LoVo (cell line): ENCODE data around the gene TGFBR3L.
"Not testable (repeated sequence)": the region's sequence is repeated elsewhere in the genome, so short reads cannot be mapped to it uniquely, and the experiment has no call there.

Source experiments
- DNase-seq: peaks from one replicate; pipeline ENCODE4 v3.0.0-alpha.2; 2016; ENCODE audit warnings: low spot score

Gene TGFBR3L

DNA sequence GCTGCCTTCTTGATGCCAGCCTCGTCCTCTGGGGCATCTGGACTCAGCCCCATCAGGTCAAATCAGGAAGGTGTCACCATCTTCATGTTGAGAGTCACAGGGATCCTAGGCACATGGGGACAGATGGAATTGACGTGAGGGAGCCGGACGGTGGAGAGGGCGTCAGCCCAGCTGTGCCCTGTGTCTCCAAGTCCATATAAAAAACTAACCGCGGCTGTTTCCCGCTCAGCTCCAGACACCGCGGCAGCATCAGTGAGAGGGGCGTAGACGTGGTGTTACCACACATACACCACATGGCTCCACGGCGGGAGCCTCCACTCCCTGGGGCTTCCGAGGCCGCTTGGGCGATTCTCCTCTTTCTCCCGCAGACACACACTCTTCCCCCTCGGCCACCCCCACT is 34.8 kb upstream of the TGFBR3L start:
- DNase-seq: no peak

DNA sequence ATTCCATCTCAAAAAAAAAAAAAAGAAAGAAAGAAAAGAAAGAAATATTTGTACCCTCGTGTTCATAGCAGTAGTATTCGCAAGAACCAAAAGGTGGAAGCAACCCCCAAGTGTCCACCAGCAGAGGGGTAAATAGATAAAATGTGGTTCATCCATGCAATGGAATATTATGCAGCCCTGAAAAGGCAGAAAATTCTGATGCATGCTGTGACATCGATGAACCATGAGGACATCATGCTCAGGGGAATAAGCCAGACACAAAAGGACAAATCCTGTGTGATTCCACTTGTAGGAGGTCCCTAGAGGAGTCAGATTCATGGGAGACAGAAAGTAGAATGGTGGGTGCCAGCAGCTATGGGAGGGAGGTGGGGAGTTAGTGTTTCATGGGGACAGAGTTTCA is 32.7 kb upstream of the TGFBR3L start:
- no peak for DNase-seq

DNA sequence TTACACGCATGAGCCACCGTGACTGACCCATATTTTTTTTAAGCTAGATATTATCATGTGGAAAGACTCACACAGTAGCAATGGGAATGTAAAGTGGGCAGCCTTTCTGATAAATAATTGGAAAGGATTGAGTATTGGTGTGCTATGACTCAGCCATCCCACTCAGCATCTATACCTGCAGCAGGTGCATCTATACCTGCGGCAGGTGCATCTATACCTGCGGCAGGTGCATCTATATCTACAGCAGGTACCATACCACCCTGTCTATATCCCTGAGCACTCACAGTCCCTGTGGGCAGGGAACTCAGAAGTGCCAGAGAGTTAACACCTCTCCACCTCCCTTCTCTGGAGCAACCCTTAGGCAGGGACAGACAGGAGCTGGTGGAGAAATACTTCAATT is 31.5 kb upstream of the TGFBR3L start:
- DNase-seq: no peak

DNA sequence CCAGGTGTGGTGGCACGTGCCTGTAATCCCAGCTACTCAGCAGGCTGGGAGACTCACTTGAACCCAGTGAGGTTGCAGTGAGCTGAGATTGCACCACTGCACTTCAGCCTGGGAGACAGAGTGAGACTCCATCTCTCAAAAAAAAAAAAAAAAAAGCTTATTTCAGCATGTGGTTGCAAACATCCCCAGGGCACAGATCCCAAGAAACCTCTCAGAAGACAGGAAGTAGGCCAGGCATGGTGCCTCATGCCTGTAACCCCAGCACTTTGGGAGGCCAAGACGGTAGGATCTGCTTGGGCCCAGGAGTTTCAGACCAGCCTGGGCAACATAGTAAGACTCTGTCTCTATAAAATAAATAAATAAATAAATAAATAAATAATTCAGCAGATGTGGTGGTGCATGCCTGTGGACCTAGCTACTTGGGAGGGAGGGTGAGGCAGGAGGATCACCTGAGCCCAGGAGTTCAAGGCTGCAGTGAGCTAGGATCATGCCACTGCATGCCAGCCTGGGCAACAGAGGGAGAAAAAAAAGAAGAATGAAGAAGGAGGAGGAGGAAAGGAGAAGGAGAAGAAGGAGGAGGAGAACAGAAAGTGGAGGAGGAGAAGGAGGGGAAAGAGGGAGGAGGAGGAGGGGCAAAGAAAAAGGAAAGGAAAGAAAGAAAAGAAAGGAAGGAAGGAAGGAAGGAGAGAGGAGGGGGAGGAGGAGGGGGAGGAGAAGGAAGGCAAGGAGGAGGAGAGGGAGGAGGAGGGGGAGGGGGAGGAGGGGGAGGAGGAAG is 30.6 kb upstream of the TGFBR3L start:
- no peak for DNase-seq

DNA sequence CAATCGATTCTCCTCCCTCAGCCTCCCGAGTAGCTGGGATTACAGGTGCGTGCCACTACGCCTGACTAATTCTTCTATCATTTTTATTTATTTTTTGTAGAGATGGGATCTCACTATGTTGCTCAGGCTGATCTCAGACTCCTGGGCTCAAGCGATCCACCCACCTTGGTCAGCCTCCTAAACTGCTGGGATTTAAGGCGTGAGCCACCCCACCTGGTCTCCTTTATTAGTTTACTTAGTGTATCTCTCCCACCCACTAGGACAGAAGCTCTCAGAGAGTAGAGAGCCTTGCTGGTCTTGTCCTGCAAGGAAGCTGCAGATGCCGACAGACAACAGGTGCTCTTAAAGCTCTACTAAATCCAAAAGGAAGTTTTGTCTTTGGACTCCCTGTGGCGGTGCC is 28.8 kb upstream of the TGFBR3L start:
- DNase-seq: no peak

DNA sequence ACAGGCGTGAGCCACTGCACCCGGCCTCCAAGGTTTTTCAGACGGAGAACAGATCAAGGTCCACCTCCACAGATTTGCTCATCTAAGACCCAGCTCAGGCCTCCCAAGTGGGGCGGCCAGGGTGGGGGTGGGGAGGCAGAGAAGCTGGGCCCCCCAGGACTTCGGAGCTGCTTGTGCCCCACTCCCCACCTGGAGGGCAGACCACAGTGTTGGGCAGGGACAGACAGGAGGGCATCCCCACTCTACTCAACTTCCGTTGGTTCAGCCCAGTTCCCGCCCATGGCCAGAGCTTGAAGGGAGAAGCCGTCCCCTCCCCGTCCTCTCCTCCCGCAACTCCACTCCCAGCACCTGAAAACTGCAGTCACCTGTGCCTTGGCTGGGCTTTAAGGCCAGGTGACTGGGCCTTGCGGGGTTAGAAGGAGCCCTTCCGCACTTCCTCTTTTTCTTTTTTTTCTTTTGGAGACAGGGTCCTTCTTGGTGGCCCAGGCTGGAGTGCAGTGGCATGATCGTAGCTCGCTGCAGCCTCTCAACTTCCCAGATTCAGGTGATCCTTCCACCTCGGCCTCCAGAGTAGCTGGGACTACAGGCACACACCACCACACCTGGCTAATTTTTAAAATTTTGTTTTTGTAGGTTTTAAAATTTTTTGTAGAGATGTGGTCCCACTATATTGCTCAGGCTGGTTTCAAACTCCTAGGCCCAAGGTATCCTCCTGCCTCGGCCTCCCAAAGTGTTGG is 27.1 kb upstream of the TGFBR3L start:
- DNase-seq: no peak

DNA sequence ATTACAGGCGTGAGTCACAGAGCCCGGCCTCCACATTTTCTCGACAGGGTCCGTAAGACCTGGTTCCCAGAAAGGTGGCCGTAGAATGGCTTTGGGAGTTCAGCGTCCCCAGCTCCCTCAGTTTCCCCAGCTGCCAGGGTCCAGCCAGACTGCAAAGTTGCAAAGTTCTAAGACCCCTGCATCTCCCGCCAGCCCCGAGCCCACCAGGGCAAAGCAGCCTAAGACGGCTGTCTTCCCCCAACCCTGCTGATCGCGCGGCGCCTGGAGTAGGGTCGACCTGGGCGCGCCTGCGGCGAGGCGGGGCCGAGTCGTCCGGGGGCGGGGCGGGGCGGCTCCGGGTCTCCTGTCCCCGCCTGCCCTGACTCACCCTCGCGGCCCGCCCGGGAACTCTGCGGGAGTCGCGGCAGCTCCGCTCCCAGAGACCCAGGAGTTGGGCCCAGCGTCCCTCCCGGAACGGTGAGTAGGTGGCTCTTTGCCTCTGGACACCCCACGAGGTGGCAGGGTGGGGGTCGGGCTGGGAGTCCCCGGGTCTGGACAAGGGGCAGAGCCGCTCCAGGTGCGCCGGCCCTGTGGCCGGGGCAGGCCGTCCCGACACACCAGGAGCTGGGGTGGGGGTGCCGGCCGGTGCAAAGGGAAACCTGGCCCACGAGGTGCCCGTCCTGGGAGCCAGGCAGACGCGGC is 26.3 kb upstream of the TGFBR3L start, which contains the start of gene LRRC8E:
Gene LRRC8E (plus strand): TSS at position 366 of the 681 bp plus-strand sequence. CDS start 7,094 bp downstream, outside the sequence.
- DNase-seq: peak; percentile 80

DNA sequence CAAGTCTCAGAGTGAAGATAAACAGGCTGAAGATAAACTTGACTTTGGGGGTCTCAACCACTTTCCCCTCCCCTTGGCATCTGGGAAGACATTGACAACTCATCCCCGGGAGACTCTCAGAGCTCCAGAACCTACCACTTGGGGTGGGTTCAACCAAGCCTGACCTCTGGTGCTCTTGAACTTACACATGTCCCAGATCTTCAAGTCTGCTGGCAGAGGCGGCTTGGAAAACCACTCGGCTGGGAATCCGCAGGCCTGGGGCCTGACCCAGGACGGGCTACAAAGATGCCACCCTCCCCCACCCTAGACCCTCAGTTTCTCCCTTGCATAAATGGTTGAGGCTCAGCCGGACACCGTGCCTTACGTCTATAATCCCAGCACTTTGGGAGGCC is 25.8 kb upstream of the TGFBR3L start:
- no peak for DNase-seq

DNA sequence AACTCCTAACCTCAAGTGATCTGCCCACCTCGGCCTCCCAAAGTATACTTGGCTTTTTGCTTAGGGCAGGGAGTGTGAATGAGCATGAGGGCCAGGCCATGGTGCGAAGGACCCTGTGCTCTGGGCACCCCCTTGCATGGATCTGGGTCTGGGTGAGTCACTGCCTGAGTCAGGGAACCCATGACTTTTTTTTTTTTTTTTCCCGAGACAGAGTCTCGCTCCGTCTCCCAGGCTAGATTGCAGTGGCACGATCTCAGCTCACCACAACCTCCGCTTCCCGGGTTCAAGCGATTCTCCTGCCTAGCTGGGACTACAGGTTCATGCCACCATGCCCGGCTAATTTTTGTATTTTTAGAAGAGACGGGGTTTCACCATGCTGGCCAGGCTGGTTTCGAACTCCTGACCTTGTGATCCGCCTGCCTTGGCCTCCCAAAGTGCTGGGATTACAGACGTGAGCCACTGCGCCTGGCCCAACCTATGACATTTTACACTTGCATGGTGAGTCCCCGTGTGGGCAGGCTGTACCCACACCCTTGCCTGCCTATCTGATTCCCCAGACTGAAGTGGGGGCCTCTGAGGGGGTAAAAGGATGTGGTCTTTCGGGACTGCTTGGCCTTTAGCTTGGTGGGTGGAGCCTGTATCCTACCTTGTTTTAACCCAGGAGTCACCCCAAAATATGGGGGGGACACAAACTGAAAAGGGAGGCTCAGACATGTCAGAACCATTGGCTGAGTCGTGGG is 21.1 kb upstream of the TGFBR3L start:
- DNase-seq: not testable (repeated sequence)

DNA sequence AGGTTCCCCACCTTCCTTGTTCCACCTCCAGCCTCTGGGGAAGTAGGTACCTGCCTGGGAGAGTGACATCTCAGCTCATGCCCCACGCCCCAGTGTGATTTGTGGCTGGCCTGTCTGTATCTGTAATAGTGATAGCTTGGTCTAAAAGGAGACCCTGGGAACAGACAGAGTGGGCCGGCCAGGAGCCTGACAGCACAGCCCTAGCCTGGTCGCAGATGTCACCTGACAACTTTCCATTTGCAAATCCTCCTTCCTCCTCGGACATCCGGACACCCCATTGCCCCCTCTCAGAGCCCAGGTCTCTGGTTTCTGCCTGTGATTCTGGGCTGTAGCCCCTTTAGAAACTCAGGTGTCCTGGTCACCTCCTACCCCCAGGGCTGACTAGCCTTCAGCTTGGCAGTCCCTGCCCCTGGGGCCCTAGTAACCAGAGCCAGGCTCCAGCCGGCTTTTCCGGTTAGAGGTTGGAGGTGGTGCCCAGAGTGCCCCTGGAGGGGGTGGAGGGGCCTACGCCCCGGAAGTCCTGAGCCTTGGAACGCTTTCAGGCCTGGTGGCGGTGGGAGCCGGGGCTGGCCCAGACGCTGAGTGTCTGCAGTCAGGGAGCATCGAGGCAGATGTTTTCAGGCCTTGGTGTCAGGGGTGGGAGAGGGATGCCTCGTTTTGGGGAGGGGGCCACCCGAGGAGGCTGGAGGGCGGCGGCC is 19.9 kb upstream of the TGFBR3L start:
- DNase-seq: no peak

DNA sequence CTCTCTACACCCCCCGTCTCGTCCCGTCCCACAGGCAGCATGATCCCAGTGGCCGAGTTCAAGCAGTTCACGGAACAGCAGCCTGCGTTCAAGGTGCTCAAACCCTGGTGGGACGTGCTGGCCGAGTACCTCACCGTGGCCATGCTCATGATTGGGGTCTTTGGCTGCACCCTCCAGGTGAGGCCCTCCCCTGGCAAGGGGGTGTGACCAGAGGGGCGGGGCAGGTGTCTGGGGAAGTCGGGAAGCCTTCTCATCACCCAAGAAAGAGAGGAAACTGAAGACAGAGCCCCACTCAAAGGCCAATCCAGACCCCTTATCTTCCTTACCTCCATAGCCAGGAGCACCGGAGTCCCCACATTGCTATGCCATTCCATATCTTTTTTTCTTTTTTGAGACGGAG is 19.1 kb upstream of the TGFBR3L start:
- no peak for DNase-seq

DNA sequence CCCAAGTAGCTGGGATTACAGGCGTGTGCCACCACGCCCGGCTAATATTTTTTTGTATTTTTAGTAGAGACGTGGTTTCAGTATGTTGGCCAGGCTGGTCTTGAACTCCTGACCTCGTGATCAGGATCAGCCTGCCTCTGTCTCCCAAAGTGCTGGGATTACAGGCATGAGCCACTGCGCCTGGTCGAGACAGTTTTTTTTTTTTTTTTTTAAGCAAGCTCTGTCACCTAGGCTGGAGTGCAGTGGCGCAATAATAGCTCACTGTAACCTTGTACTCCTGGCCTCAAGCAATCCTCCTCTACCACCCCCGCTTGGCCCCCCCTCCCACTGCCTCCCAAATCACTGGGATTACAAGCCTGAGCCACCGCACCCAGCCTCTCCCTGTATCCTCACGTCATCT is 17.3 kb upstream of the TGFBR3L start:
- no peak for DNase-seq

DNA sequence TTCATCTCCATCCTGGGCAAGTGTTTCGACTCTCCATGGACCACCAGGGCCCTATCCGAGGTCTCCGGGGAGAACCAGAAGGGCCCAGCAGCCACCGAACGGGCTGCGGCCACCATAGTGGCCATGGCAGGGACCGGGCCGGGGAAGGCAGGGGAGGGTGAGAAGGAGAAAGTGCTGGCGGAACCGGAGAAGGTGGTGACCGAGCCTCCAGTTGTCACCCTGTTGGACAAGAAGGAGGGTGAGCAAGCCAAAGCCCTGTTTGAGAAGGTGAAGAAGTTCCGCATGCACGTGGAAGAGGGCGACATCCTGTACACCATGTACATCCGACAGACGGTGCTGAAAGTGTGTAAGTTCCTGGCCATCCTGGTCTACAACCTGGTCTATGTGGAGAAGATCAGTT is 15.7 kb upstream of the TGFBR3L start:
- DNase-seq: no peak

DNA sequence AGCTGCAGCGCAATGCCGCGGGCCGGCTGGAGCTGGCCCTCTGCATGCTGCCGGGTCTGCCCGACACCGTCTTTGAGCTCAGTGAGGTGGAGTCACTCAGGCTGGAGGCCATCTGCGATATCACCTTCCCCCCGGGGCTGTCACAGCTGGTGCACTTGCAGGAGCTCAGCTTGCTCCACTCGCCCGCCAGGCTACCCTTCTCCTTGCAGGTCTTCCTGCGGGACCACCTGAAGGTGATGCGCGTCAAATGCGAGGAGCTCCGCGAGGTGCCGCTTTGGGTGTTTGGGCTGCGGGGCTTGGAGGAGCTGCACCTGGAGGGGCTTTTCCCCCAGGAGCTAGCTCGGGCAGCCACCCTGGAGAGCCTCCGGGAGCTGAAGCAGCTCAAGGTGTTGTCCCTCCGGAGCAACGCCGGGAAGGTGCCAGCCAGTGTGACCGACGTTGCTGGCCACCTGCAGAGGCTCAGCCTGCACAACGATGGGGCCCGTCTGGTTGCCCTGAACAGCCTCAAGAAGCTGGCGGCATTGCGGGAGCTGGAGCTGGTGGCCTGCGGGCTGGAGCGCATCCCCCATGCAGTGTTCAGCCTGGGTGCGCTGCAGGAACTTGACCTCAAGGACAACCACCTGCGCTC is 14.8 kb upstream of the TGFBR3L start:
- DNase-seq: no peak

DNA sequence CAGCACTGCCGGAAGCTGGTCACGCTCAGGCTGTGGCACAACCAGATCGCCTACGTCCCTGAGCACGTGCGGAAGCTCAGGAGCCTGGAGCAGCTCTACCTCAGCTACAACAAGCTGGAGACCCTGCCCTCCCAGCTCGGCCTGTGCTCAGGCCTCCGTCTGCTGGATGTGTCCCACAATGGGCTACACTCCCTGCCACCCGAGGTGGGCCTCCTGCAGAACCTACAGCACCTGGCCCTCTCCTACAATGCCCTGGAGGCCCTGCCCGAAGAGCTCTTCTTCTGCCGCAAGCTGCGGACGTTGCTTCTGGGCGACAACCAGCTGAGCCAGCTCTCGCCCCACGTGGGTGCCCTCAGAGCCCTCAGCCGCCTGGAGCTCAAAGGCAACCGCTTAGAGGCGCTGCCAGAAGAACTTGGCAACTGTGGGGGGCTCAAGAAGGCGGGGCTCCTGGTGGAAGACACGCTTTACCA is 14.2 kb upstream of the TGFBR3L start:
- no peak for DNase-seq

DNA sequence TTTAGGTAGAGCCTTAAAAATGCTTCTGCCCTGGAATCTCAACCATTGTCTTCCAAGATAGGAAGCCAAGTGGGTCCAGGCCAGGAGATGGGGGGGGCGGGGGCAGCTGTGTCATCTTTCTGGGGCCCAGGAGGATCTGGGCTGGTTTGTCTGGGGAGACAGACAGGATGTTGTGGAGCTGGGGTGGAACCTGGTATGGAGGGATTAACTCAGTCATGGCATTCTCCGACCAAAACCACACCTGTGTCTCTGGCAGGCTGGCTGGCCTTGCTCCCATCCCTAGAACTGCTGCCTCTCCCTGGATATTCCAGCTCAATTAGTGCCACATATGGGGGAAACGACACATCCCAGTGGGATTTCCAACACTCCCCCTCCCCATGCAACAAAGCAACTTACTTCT is 13.7 kb upstream of the TGFBR3L start:
- DNase-seq: peak; percentile 9

DNA sequence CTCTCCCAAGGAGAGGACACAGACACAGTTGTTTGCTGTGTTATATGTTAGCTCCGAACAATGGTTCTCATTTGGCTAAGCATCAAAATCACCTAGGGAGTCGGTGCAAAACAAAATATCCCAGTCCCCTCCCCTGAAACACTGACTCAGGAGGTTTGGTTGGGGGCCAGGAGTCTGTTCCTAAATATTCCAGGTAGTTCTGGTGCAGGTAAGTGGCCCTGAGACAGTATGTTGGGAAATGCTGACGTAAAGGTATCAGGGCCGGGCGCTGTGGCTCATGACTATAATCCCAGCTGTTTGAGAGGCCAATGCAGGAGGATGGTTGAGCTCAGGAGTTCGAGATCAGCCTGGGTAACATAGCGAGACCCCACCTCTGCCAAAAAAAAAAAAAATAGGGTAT is 13.3 kb upstream of the TGFBR3L start:
- DNase-seq: no peak

DNA sequence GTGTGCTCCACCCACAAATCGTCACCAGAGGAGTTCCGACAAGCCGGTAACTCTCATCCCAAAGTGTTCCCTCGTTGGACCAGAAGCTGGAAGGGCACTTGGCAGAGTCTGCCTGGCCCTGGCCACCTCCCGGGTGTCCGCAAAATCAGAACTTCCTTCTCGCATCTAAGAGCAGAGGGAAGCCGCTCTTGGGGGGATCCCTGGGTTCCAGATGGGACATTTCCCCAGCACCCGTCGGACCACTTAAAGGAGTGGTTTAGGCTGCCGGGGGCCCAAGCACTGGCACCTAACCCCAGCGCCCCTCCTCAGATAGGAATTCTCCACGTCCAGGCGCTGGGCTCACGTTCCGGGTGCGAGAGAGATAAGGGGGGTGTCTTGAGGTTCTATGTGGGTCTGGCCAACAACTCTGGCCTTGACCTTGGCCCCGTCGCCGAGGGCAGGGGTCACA is 11.8 kb upstream of the TGFBR3L start:
- DNase-seq: peak; percentile 41

DNA sequence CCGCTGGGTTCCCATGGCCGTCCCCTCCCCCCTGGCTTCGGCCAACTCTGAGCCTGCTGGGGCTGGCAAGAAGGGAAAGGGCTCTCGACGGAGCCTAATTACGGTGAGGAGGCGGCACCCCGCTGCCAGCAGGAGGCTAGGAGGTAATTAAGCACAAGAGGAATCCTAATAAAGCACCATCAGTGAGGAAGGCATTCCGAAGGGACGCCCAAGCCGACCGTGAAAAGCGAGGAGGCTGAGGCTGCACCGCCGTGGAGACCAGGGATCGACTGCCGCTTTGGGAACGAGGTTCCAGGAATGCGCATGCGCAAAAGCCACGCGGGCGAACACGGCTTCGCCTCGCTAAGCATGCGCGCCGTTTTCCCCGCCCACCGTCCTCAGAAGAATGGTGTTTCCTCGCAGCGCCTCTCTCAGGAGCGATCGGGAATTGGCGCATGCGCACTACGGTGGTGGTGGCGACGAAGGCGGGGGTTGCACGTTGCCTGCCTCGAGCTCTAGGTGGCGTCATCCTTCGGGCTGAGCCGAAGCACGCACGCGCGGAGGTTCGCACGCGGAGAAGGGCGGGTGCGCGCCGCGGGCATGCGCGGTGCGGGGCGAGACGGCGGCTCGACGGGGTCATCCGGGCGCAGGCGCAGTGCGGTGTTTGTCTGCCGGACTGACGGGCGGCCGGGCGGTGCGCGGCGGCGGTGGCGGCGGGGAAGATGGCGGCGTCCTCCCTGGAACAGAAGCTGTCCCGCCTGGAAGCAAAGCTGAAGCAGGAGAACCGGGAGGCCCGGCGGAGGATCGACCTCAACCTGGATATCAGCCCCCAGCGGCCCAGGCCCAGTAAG is 11.2 kb upstream of the TGFBR3L start, which contains the start of gene MAP2K7:
Gene MAP2K7 (plus strand): TSS at position 634 of the 830 bp plus-strand sequence. CDS start 68 bp downstream, at position 702.
- peak; percentile 99 for DNase-seq
